HuH-7 (cell line): ENCODE results near the gene IGSF9B.

ENCODE experiments used
- DNase-seq: peaks from one replicate; pipeline ENCODE4 v3.0.0; 2011; ENCODE audit warnings: low spot score

The IGSF9B gene

DNA sequence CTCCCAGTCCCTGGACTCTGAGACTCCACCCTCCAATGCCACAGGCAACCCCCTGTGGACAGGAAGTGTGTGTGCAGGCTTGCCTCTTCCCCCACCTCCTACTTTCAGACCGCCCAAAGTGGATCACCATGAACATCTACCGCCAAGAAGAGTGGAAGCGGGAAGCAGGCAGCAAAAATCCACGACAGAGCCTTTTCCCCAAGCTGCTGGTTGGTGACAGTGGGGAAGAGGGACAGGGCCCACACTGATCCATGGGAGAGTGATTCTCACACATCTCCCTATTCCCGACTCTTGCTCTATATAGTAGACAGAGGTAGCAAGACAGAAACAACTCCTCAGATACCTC lies 58.0 kb downstream of the IGSF9B start:
- DNase-seq = no peak

DNA sequence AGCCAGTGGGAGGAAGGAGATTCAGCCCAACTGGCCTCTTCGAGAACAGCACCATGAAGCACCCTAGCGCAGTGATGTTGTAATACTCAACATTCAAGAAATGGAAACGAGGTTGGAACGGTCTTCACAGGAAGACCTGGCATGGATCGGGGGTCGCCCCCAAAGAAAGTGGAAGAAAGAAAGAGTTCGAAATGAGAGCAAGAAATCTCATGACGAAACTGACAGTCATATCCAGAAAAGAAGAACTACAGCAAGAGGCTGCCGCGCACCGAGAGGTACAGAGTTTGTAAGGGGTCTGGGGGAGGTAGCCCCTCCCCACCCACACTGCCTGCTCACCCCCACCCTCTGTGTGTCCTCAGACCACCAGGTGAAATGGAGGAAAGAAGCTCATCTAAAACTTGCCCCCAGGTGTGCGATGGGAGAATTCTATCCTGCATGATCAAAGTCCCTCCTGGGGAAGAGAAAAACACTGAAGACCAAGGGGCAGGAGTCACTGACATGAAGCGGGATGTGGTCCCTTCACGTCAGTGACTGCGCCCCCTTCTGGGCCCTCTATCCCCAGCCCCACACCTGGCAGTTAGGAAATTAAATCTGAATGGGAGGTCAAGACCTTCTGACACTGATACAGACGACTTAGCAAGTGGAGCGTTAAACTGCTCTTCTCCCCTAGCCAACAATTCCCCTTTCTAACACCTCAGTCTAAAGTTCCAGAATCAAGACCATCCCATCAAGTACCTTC lies 58.6 kb downstream of the IGSF9B start:
- no peak for DNase-seq

DNA sequence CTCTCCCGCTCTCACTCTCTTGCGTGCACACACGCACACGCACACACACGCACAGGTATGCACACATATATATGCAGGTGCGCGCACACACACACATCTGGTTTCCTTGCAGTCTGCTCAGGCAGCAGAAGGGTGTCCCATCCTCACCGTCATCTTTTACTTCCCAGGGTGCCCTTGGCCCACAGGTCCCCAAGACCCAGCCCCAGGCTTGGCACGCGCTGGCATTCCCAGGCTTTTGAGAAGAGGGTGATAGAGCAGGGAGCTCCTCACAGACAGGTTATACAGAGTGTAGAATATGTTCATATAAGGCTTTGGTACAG lies 59.5 kb downstream of the IGSF9B start:
- no peak for DNase-seq

DNA sequence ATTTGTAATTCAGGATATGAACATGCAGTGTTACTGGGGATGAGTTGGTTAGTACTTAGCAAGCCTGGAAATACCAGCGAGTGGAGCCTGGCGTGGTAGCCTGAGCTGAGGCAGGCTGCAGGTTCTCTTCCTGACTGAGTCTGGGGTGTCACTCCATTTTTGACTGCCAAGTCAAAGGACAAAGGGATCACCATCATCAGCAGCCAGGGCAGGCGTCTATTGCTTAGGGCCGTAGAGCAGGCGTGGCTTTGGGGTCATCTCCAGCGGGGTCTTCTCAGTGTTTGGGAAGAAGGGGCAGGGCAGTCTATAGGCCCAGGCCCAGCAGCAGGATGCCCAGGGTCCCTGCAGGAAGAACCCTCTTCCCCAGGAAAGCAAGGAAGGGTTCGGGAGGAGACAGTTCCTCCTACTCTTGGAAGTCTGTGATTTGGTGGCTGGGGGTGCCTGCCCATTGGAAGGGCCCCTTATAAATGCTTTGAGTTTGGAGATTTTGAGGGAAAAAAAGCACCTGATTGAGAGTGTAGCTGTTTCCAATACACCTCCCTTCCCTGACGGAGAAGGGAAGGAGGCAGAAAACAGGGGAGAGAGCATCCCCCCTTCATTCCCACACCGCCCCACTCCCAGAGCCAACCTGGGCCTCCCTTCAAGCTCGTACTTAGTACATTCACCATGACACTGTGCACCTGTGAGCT lies 60.0 kb downstream of the IGSF9B start:
- no peak for DNase-seq

DNA sequence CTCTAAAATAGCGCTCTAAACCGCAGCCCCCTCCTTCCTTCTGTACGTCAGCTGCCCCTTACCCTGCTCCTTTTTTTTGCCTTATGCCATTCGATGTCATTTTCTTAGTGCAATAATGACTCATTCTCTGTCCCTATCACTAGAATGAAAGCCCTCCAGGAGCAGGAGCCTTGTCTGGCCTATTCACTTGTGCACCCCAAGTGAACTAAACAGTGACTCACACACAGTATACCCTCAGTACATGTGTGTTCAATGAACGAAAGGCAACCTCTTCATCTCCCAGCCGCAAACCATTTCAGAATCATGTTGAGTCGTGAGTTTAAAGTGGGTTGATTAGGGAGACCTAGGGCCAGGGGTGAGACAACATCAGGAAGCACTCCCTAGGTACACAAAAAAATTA lies 60.7 kb downstream of the IGSF9B start:
- DNase-seq = no peak

DNA sequence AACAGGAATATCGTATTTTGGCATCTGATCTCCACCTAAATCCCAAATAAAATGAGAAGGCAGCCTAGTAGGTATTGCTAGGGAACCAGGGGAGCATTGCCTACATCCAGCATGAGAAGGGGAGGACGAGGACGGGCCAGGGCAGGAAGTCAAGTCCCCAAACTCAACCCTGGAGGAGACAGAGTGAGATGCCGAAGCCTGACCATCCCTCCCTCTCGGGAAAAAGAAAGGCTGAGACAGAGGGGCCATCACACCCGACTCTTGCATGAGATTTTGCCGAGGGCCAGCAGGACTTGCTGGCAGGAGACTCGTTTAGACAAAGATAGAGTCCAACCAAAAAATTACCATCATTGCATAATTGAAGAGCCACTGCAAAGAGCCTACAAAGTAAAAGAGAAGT lies 61.2 kb downstream of the IGSF9B start:
- DNase-seq = no peak

DNA sequence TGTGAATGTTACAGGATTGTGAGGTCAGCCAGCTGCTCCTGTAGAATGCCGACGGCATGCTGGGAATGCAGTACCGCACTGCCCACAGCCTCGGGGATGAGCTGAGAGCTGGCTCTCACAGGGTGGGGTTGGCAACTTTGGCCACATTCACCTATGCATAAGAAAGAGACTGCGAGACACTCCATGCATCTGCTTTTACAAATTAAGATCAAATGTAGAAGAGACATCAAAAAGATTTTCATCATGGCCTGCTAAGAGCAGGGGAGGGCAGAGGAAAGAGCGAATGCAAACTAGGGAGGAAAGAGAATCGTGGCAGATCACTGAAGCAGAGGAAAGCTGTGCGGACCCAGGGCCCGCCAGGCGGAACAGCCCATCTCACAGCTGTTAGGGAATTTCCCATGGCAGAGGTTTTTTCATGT lies 61.7 kb downstream of the IGSF9B start:
- DNase-seq = no peak

DNA sequence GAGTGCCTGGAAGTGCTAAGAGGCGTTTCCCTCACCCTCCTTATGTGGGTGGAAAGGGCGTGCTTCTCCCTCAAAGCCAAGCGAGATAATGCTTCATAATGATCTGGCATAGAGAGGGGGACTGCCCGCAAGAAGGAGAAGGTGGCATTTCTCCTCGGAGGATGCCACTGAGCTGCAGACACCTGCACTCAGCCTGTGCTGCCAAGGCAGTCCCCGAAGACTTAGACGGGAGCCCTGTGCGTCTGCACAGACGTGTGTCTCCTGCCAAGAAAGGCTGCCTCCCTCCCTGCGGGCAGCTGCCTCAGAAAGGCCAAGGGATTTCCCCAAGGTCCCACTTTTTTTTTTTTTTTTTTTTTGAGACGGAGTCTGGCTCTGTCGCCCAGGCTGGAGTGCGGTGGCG lies 63.4 kb downstream of the IGSF9B start:
- no peak for DNase-seq

DNA sequence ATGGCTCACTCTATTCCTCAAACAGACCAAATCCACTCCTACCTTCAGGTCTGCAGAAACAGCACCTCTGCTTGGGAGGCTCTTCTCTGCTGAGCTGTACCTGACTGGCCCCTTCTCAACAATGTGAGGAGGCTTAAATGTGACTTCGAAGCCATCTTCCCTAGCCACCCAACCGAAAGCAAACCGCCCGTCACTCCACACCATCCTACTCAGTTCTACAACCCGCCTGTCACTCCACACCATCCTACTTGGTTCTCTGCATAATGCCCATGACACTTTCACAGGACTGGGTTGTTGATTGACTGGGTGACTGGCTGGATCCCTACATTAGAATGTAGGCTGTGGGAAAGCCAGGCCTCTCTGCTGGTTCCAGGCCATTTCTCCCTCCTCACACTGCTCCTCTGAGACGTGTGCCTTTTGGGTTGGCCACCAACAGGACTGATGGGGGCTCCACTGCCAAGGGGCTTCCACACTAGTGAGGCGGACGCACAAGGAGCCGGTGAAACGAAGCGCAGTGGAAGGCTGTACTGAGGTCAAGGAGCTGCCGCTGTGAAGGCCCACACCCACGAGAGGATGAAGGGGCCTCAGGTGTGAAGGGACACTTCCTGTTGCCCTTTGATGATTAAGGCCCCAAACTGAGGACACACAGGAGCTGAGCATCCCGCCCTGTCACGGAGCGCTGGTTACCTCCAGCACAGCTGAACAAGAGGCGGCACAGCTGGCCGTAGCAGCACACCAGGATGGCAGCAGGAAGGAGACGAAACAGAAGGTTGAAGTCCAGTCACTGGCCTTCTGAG lies 64.0 kb downstream of the IGSF9B start:
- DNase-seq = no peak

DNA sequence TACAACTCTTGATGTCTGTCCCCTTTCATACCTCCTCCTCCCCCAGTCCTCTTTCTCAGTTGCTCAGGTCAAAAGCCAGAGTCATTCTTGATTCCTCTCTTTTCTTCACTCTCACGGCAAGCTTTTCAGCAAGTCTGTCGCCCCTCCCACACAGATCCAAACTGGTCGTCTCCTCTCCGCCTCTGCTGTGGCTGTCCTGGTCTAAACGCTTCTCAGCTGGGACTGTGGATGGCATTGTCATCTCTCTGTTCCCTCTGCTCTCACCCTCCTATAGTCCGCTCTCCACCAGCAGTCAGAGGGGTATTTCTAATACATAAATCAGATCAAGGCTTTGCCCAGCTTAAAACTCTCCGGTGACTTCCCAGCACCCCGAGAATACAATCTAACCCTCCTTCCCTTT lies 64.6 kb downstream of the IGSF9B start:
- no peak for DNase-seq

DNA sequence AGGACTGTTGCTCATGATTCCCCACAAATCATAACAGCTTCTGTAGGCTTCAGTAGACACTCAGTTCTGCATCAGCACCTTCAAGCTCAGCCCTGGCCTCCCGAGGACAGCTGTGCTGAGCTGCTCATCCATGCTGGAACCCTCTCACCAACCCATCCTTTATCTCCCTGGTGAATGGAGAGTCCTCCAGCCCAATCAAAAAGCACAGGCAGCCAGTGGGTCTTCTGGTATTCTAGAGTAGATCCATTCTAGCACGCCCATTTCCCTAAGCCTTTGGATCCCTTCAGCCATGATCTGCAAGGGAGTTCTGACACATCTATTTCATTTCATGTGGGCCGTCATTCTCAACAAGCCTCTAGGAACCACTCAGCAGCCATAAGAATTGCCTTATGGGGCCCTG lies 66.9 kb downstream of the IGSF9B start:
- DNase-seq = no peak

DNA sequence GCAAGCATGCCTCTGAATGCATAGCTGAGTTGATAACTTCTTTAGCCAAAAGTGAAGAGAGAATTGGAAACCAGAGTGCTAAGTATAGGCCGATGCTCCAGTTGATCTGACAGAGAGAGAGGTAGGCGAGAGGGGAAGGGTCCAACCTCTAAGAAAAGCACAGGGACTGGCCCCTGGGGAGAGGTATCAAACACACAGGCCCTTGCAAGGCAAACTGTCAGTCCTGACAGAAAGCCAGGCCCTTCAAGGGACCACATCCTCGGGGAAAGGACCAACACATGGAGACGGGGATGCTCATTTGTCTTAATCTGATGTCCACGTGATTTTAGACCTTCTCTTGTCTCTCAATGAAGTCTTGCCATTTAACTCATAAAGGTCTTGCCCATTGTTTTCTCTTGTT lies 67.6 kb downstream of the IGSF9B start:
- DNase-seq = no peak

DNA sequence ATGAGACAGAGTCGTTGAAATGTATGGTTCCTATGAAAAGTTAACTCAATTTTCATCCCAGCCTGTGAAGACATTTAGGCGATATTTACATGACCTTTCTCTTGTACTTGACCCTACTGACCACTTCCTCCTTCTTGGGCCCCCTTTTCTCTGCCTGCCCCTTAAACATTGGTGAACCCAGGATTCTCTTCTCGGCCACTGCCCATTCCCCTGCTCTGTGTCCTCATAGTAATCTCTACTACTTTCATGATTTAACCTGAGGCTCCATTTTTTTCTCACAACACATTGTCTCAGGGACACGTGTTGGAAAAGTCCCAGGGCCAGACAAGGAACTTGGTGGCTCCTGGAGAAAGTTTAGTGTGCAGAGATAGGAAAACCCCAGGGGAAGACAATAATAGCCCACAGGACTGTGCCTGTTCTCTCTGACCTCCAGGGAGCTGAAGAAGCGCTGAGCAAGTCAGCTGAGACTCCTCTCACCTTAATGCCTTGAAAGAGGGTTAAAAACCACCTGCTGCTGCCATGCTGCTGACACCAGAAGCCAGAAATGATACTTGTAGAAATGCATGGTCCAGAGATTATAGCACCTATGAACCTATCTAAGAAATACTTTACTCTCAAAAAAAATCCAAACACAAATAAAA lies 69.0 kb downstream of the IGSF9B start:
- DNase-seq = no peak

DNA sequence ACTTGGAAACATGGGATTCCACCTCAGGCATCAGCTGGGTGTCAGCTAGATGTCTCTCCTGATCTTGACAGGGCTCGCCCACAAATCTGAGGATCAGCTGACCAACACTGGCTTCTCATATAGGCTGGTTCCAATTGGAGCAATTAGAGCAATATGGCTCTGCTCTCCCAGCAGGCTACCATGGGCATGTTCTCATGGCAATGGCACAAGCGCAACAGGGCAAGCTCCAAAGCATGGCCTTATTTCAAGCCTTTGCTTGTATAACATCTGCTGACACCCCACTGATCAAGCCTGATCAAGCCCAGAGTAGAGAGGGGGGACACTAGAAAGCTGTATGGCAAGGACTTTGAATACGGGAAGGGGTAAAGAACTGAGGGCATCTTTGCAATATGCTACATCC lies 70.7 kb downstream of the IGSF9B start:
- DNase-seq = no peak

DNA sequence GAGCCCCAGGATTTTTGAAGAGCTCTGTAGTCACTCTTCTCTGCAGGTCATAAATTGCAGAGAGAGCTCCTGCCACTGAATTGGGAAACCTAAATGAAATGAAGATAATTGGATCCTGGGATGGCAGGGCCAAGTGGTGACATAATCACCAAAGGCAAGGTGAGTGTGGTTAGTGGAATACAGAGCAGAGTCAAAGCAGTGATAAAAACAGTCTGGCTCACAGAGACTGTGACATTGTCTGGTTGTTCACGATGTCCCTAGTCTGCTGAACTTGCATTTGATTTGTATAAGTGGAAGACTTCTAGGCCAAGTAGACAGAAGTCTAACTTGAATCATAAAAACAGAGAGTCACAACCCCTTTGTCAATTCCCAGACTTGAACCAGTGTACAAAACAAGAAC lies 84.6 kb downstream of the IGSF9B start:
- no peak for DNase-seq

DNA sequence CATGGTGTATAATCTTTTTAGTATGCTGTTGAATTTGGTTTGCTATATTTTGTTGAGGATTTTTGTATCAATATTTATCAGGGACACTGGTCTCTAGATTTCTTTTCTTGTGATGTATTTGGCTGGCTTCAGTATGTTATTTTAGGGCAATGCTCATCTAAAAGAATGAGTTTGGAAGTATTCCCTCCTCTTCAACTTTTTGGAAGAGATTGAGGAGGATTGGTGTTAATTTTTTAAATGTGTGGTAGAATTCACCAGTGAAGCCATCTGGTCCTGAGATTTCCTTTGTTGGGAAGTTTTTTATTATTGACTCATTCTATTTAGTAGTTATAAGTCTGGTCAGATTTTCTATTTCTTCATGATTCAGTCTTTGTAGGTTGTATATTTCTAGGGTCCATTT lies 89.3 kb downstream of the IGSF9B start:
- DNase-seq = no peak

DNA sequence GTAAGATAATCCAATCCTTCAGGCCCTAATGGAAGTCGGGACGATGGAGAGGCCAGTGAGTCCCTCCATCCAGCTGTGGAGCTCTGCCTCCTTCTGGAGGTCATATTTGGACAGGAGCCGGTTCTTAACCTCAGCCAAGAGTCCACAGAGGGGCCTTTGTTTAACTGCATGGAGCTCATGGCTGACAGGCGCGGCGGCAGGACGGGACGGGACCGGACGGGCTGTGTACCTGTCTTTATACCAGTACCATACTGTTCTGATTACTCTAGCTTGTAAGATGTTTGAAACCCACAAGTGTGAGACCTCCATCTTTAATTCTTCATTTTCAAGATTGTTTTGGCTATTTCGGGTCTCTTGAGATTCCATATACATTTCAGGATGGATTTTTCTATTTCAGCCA lies 91.3 kb downstream of the IGSF9B start:
- no peak for DNase-seq

DNA sequence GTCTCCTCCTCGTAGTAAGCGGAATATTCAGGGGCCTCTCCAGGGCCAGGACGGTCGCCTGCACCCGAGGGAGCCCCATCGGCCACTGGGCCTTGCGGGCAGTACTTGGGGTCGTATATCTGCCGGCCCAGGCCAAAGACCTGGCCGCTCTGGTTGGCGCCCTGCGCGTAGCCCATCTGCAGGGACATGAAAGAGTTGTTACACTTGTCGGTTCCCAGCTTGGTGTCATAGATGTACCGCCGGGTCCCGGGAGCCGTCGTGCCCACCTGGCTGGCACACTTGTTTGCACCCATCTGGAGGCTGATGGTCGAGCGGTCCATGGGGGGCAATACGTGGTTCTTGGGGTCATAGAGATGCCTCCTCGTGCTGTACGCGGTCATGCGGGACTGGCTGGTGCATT lies 92.0 kb downstream of the IGSF9B start:
- no peak for DNase-seq

DNA sequence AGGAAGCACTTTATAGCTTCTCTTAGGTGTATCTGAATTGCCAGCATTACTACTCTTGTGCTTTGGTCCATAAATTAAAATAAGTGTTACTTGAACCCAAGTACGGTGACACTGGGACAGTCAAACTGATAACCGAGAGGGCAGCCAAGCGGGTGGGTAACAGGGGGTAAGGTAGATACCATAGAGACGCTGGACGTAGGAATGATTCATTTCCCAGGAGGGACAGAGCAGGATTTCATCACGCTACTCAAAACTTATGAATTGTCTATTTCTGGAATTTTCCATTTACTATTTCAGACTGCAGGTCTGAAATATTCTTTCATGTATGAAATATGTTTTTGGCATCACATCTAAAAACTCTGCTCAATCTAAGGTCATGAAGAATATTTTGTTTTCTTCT lies 96.6 kb downstream of the IGSF9B start:
- no peak for DNase-seq
